ENCODE data around the gene SLC5A5. TPM values are rescaled to one million over a fixed set of nuclear protein-coding genes. Genes with fewer than 3 reads are reported as not detected.

The SLC5A5 gene
- total and polyA plus RNA-seq, 2 of the 8 experiments (the other 6 are each of a cell fraction or from before 2014, with no cell fraction given): 1.5 to 1.8 TPM

- Histone ChIP-seq H4K91ac (replicated peaks; ENCODE audit: insufficient read length, low read length) (no peak overlapping the region), H2BK20ac (ENCODE audit: low read length) (no peak overlapping the region), H3K27ac (ENCODE audit: low read depth, low read length) (no peak overlapping the region), H3K9me3 (ENCODE audit: insufficient read depth in 2 of 2, low read depth in 1 of 2, low read length in 1 of 2) (no peaks in the 10 kb centered on the region), H3K79me2 (ENCODE audit: control insufficient read depth in 1 of 2, insufficient read depth in 2 of 2, low read length in 2 of 2) (no peaks in the 10 kb centered on the region), H2BK12ac (ENCODE audit: low read depth, low read length) (no peak overlapping the region), H3K56ac (replicated peaks; ENCODE audit: insufficient read length, low read depth, low read length) (no peak overlapping the region), H2BK15ac (ENCODE audit: low read length) (no peak overlapping the region; the same call in 1 of the 2 replicates), H2BK5ac (ENCODE audit: low read depth, low read length) (no peak overlapping the region), H3K4ac (replicated peaks; ENCODE audit: insufficient read length, low read depth, low read length) (no peak overlapping the region), H2BK120ac (replicated peaks; ENCODE audit: low read depth, low read length) (no peak overlapping the region), H3K4me3 (ENCODE audit: extremely low read depth in 1 of 4, insufficient read depth in 2 of 4, low read depth in 3 of 4, low read length in 4 of 4) (no peak overlapping the region), H2AK5ac (ENCODE audit: low read depth, low read length) (no peak overlapping the region), H2AFZ (ENCODE audit: low read length) (no peak overlapping the region), H4K5ac (ENCODE audit: insufficient read length, low read depth, low read length) (no peak overlapping the region), H3K4me1 (replicated peaks in 1 of 4; ENCODE audit: control insufficient read depth in 3 of 4, insufficient read depth in 4 of 4, low read length in 3 of 4) (peaks cover 0 to 8% (median 1%) of the 10 kb centered on the region in 4 experiments; a peak in 6 of 7 replicates), H3K79me1 (ENCODE audit: low read depth, low read length) (no peaks in the 10 kb centered on the region), H4K8ac (ENCODE audit: extremely low read depth, insufficient read depth, low read length) (no peak overlapping the region), H3K27me3 (replicated peaks in 1 of 4; ENCODE audit: control insufficient read depth in 3 of 4, extremely low read depth in 1 of 4, insufficient read depth in 3 of 4, low read length in 3 of 4) (no peaks in the 10 kb centered on the region), H4K20me1 (replicated peaks in 1 of 2; ENCODE audit: control insufficient read depth in 1 of 2, insufficient read depth in 2 of 2, low read length in 2 of 2) (no peaks in the 10 kb centered on the region), H3K14ac (ENCODE audit: insufficient read length) (no peak overlapping the region), H3K36me3 (ENCODE audit: control insufficient read depth in 2 of 4, insufficient read depth in 4 of 4, low read length in 3 of 4) (no peaks in the 10 kb centered on the region), H3K23ac (ENCODE audit: insufficient read length) (no peak overlapping the region), H3K18ac (ENCODE audit: extremely low read depth, low read length) (no peak overlapping the region), H3K4me2 (ENCODE audit: insufficient read depth in 1 of 2, low read depth in 2 of 2, low read length in 2 of 2) (no peak overlapping the region), H3K23me2 (ENCODE audit: low read depth, low read length) (peaks cover 5% of the 10 kb centered on the region; the same call in 1 of the 2 replicates), H3K9ac (replicated peaks in 1 of 4; ENCODE audit: extremely low read depth in 1 of 4, low read depth in 3 of 4, low read length in 3 of 4) (no peak overlapping the region)
- no peak for FAIRE-seq
- DNase-seq (ENCODE audit: low read depth in 1 of 2, low spot score in 2 of 2): no peak
- CTCF ChIA-PET (ENCODE audit: partially characterized antibody): interaction anchor here (1.1 kb wide), 1 partner anchor 17 kb away, joined by 3 read pairs; no protein-coding TSS in a partner anchor
- 94% methylated on average over 13 of the region's 13 CpGs; no CpG with 5 or more reads in 1 of the 2 experiments for WGBS, 2 experiments (ENCODE audit: extremely low coverage in 1 of 2, insufficient coverage in 1 of 2, insufficient read length in 1 of 2, insufficient replicate concordance in 2 of 2, low coverage in 1 of 2, low lambda C conversion rate in 2 of 2, missing lambda C conversion rate in 1 of 2)
- no peak for TF ChIP-seq EP300 (IDR thresholded peaks at IDR 0.05; ENCODE audit: borderline replicate concordance in 1 of 2, low read depth in 2 of 2, low read length in 2 of 2)
- no peak for TF ChIP-seq YY1 (IDR thresholded peaks at IDR 0.05; ENCODE audit: low read depth, low read length)
- no peak for TF ChIP-seq SIRT6 (IDR thresholded peaks at IDR 0.05; ENCODE audit: low read length)
- TF ChIP-seq SIN3A (conservative IDR thresholded peaks at IDR 0.05 in 1 of 2, IDR thresholded peaks at IDR 0.05 in 1 of 2; ENCODE audit: low read depth in 1 of 2, low read length in 2 of 2): no peak
- no peak for TF ChIP-seq SIX5 (IDR thresholded peaks at IDR 0.05; ENCODE audit: low read depth, low read length)
- no peak for TF ChIP-seq CBX5 (IDR thresholded peaks at IDR 0.05; ENCODE audit: low read depth, low read length)
- TF ChIP-seq TEAD4 (IDR thresholded peaks at IDR 0.05; ENCODE audit: low read depth, low read length): no peak
- no peak for TF ChIP-seq POLR2AphosphoS5 (IDR thresholded peaks at IDR 0.05; ENCODE audit: low read depth, low read length)
- TF ChIP-seq CREB1 (IDR thresholded peaks at IDR 0.05): no peak
- TF ChIP-seq GABPA (IDR thresholded peaks at IDR 0.05; ENCODE audit: borderline replicate concordance, insufficient read depth, low read length): no peak
- POLR2A ChIA-PET (ENCODE audit: partially characterized antibody): interaction anchor here (0.8 to 1.2 kb wide), 3 partner anchors 33 to 238 kb away, joined by 3 to 4 read pairs (median 3); no protein-coding TSS in a partner anchor
Observed at GRCh38 chr19:17826508-17827056, 45.2 kb upstream of the SLC5A5 start.
